PFSK-1 (cell line): ENCODE measurements around the gene RYK.

Source experiments
- POLR2AphosphoS5 ChIP-seq: IDR thresholded peaks from 2 replicates; pipeline ENCODE4 v1.6.1; 2012; ENCODE audit warnings: low read depth, mild to moderate bottlenecking, control low read depth, low read length, moderate library complexity
- REST ChIP-seq, 2 experiments: IDR thresholded peaks; 2 replicates each; pipeline versions ENCODE4 v1.6.1 to v1.8.0; 2011 to 2012; ENCODE audit warnings: low read depth in 2 of 2, low read length in 2 of 2, control low read depth in 1 of 2, inconsistent platforms in 1 of 2, mild to moderate bottlenecking in 1 of 2, moderate library complexity in 1 of 2; ENCODE audit not compliant: insufficient read depth in 1 of 2
- SIN3A ChIP-seq: IDR thresholded peaks from 2 replicates; pipeline ENCODE4 v1.6.1; 2012; ENCODE audit warnings: mild to moderate bottlenecking, low read length, moderate library complexity, borderline replicate concordance; ENCODE audit not compliant: insufficient read depth
- TAF1 ChIP-seq: IDR thresholded peaks from 2 replicates; pipeline ENCODE4 v1.6.1; 2012; ENCODE audit warnings: low read length, control low read depth, borderline replicate concordance; ENCODE audit not compliant: insufficient read depth

- TF ChIP-seq POLR2AphosphoS5, result no peak
- no peak for TF ChIP-seq REST (IDR thresholded peaks at IDR 0.05; ENCODE audit: insufficient read depth in 1 of 2, low read depth in 2 of 2, low read length in 2 of 2)
- TF ChIP-seq TAF1, result no peak
- no peak for TF ChIP-seq SIN3A
Observed at GRCh38 chr3:134232151-134232550, 18.5 kb downstream of the RYK start.
